Measurements from ENCODE around the gene CACNA1B.

CACNA1B gene

GRCh38 chr9:137924169-137924568, 46.6 kb downstream of the CACNA1B start:
- no peak for DNase-seq

GRCh38 chr9:137924761-137925369, 47.3 kb downstream of the CACNA1B start:
- no peak for DNase-seq

GRCh38 chr9:137943655-137944054, 66.1 kb downstream of the CACNA1B start:
- DNase-seq = no peak

- DNase-seq = no peak
Observed at GRCh38 chr9:137945581-137945980, 68.0 kb downstream of the CACNA1B start.

GRCh38 chr9:137946993-137947392, 69.4 kb downstream of the CACNA1B start:
- DNase-seq = no peak

- no peak for DNase-seq
Observed at GRCh38 chr9:137948642-137949041, 71.1 kb downstream of the CACNA1B start.

GRCh38 chr9:137949260-137949659, 71.7 kb downstream of the CACNA1B start:
- no peak for DNase-seq

- no peak for DNase-seq
Observed at GRCh38 chr9:137951107-137951506, 73.5 kb downstream of the CACNA1B start.

- no peak for DNase-seq
Observed at GRCh38 chr9:137951597-137952490, 74.3 kb downstream of the CACNA1B start.

GRCh38 chr9:137952976-137953666, 75.5 kb downstream of the CACNA1B start:
- no peak for DNase-seq

- DNase-seq = no peak
Observed at GRCh38 chr9:137953683-137954438, 76.3 kb downstream of the CACNA1B start.

- DNase-seq = no peak
Observed at GRCh38 chr9:137955224-137955570, 77.6 kb downstream of the CACNA1B start.

GRCh38 chr9:137955586-137955985, 78.0 kb downstream of the CACNA1B start:
- no peak for DNase-seq

GRCh38 chr9:137956039-137956438, 78.5 kb downstream of the CACNA1B start:
- no peak for DNase-seq

GRCh38 chr9:137956688-137957385, 79.3 kb downstream of the CACNA1B start:
- no peak for DNase-seq

- DNase-seq = no peak
Observed at GRCh38 chr9:137959641-137960411, 82.2 kb downstream of the CACNA1B start.

- DNase-seq = no peak
Observed at GRCh38 chr9:137960496-137960895, 82.9 kb downstream of the CACNA1B start.

- no peak for DNase-seq
Observed at GRCh38 chr9:137963525-137963924, 85.9 kb downstream of the CACNA1B start.

- no peak for DNase-seq
Observed at GRCh38 chr9:137965177-137965795, 87.7 kb downstream of the CACNA1B start.

GRCh38 chr9:137967280-137967953, 89.8 kb downstream of the CACNA1B start:
- no peak for DNase-seq

- DNase-seq = no peak
Observed at GRCh38 chr9:137968235-137968634, 90.7 kb downstream of the CACNA1B start.
